HUES64 (cell line): ENCODE results near the gene SRGAP1.
"Not testable (repeated sequence)": the region's sequence is repeated elsewhere in the genome, so short reads cannot be mapped to it uniquely, and the experiment has no call there.

ENCODE experiments used
- H3K27ac ChIP-seq: 2 replicates; pipeline ENCODE4 v1.7.0; 2013; ENCODE audit warnings: low read depth, low read length, inconsistent platforms
- H3K27me3 ChIP-seq: 2 replicates; pipeline ENCODE4 v1.6.1; 2013; ENCODE audit warnings: mild to moderate bottlenecking, low read length; ENCODE audit not compliant: insufficient read depth
- H3K36me3 ChIP-seq: 2 replicates; pipeline ENCODE4 v1.6.1; 2013; ENCODE audit warnings: mild to moderate bottlenecking, low read length; ENCODE audit not compliant: insufficient read depth
- H3K4me1 ChIP-seq: 2 replicates; pipeline ENCODE4 v1.6.1; 2013; ENCODE audit warnings: mild to moderate bottlenecking, low read length, moderate library complexity; ENCODE audit not compliant: insufficient read depth
- H3K4me3 ChIP-seq: 2 replicates; pipeline ENCODE4 v1.5.1; 2013; ENCODE audit warnings: mild to moderate bottlenecking, low read length, moderate library complexity
- H3K9ac ChIP-seq: 2 replicates; pipeline ENCODE4 v1.6.1; 2013; ENCODE audit warnings: mild to moderate bottlenecking, low read depth, low read length
- H3K9me3 ChIP-seq: 2 replicates; pipeline ENCODE4 v1.6.1; 2013; ENCODE audit warnings: low read depth, low read length; ENCODE audit not compliant: insufficient read depth
- WGBS: fragments of 150-250, 120-280 bp; methylation state at CpG from one replicate; pipeline ENCODE4 v1.1.7; 2013; ENCODE audit warnings: missing lambda C conversion rate; 5-methylcytosine and 5-hydroxymethylcytosine counted together

SRGAP1 gene

GRCh38 chr12:64109706-64110105 is 265.2 kb downstream of the SRGAP1 start:
- Histone ChIP-seq H3K36me3 (peaks cover 7% of the 10 kb centered on the region; the same call in 1 of the 2 replicates), H3K27me3 (no peaks in the 10 kb centered on the region), H3K9ac (no peak overlapping the region), H3K4me3 (no peak overlapping the region), H3K27ac (no peak overlapping the region), H3K9me3 (no peaks in the 10 kb centered on the region), H3K4me1 (no peaks in the 10 kb centered on the region)
- 100% methylated on average over 3 of the region's 4 CpGs for WGBS

GRCh38 chr12:64110864-64111263 is 266.4 kb downstream of the SRGAP1 start:
- Histone ChIP-seq H3K27ac (no peak overlapping the region), H3K27me3 (no peaks in the 10 kb centered on the region), H3K4me1 (no peaks in the 10 kb centered on the region), H3K9ac (no peak overlapping the region), H3K4me3 (no peak overlapping the region), H3K9me3 (no peaks in the 10 kb centered on the region), H3K36me3 (peaks cover 7% of the 10 kb centered on the region; the same call in 1 of the 2 replicates)

GRCh38 chr12:64116969-64117368 is 272.5 kb downstream of the SRGAP1 start:
- WGBS, result 90% methylated on average over 2 of the region's 2 CpGs

GRCh38 chr12:64120568-64120967 is 276.1 kb downstream of the SRGAP1 start:
- no peaks in the 10 kb centered on the region for H3K36me3 ChIP-seq
- no peaks in the 10 kb centered on the region for H3K27me3 ChIP-seq
- H3K27ac ChIP-seq, result no peak overlapping the region
- H3K4me3 ChIP-seq, result no peak overlapping the region
- no peaks in the 10 kb centered on the region for H3K9me3 ChIP-seq
- no peak overlapping the region for H3K9ac ChIP-seq
- no peaks in the 10 kb centered on the region for H3K4me1 ChIP-seq

More at GRCh38 chr12:64116969-64117368, 272.5 kb downstream of the SRGAP1 start:
- no peaks in the 10 kb centered on the region for H3K4me1 ChIP-seq
- H3K27ac ChIP-seq, result no peak overlapping the region
- peaks cover 4% of the 10 kb centered on the region; the same call in 1 of the 2 replicates for H3K36me3 ChIP-seq
- no peaks in the 10 kb centered on the region for H3K27me3 ChIP-seq
- no peak overlapping the region for H3K4me3 ChIP-seq
- H3K9me3 ChIP-seq, result no peaks in the 10 kb centered on the region
- no peak overlapping the region for H3K9ac ChIP-seq

GRCh38 chr12:64121086-64121485 is 276.6 kb downstream of the SRGAP1 start:
- not testable (repeated sequence) for H3K27me3 ChIP-seq, H3K36me3 ChIP-seq, H3K4me1 ChIP-seq, H3K9me3 ChIP-seq, H3K9ac ChIP-seq, H3K27ac ChIP-seq, H3K4me3 ChIP-seq
- 89% methylated on average over 3 of the region's 3 CpGs for WGBS

GRCh38 chr12:64122154-64122553 is 277.7 kb downstream of the SRGAP1 start:
- Histone ChIP-seq H3K9me3 (no peaks in the 10 kb centered on the region), H3K27me3 (no peaks in the 10 kb centered on the region), H3K36me3 (no peaks in the 10 kb centered on the region), H3K27ac (no peak overlapping the region), H3K9ac (no peak overlapping the region), H3K4me1 (no peaks in the 10 kb centered on the region), H3K4me3 (no peak overlapping the region)

- no peak overlapping the region for H3K27ac ChIP-seq
- 92% methylated on average over 2 of the region's 2 CpGs for WGBS
- no peak overlapping the region for H3K9ac ChIP-seq
- H3K9me3 ChIP-seq, result no peaks in the 10 kb centered on the region
- no peaks in the 10 kb centered on the region for H3K36me3 ChIP-seq
- no peaks in the 10 kb centered on the region for H3K27me3 ChIP-seq
- no peak overlapping the region for H3K4me3 ChIP-seq
- H3K4me1 ChIP-seq, result no peaks in the 10 kb centered on the region
These were observed 278.5 kb downstream of the SRGAP1 start for GRCh38 chr12:64122995-64123394.

- H3K27me3 ChIP-seq, result no peaks in the 10 kb centered on the region
- H3K4me1 ChIP-seq, result no peaks in the 10 kb centered on the region
- no peak overlapping the region for H3K27ac ChIP-seq
- H3K36me3 ChIP-seq, result no peaks in the 10 kb centered on the region
- no peak overlapping the region for H3K9ac ChIP-seq
- H3K4me3 ChIP-seq, result no peak overlapping the region
- no peaks in the 10 kb centered on the region for H3K9me3 ChIP-seq
- WGBS, result 100% methylated on average over 1 of the region's 1 CpG
These were observed 278.9 kb downstream of the SRGAP1 start for GRCh38 chr12:64123448-64123847.

GRCh38 chr12:64124511-64125197 is 280.2 kb downstream of the SRGAP1 start:
- no peaks in the 10 kb centered on the region for H3K27me3 ChIP-seq
- WGBS, result 89% methylated on average over 3 of the region's 3 CpGs
- H3K27ac ChIP-seq, result no peak overlapping the region
- H3K4me1 ChIP-seq, result no peaks in the 10 kb centered on the region
- no peak overlapping the region for H3K4me3 ChIP-seq
- 0 out of 2 replicates have a peak, but pooled peaks cover 5% of the 10 kb centered on the region for H3K36me3 ChIP-seq
- no peak overlapping the region for H3K9ac ChIP-seq
- no peaks in the 10 kb centered on the region for H3K9me3 ChIP-seq

- H3K4me3 ChIP-seq, result no peak overlapping the region
- 0 out of 2 replicates have a peak, but pooled peaks cover 5% of the 10 kb centered on the region for H3K36me3 ChIP-seq
- no peaks in the 10 kb centered on the region for H3K9me3 ChIP-seq
- H3K27me3 ChIP-seq, result no peaks in the 10 kb centered on the region
- no peak overlapping the region for H3K27ac ChIP-seq
- WGBS, result 97% methylated on average over 6 of the region's 6 CpGs
- H3K4me1 ChIP-seq, result no peaks in the 10 kb centered on the region
- H3K9ac ChIP-seq, result no peak overlapping the region
These were observed 281.4 kb downstream of the SRGAP1 start for GRCh38 chr12:64125913-64126312.

- 94% methylated on average over 13 of the region's 14 CpGs for WGBS
- Histone ChIP-seq H3K4me1 (no peaks in the 10 kb centered on the region), H3K27me3 (no peaks in the 10 kb centered on the region), H3K9me3 (no peaks in the 10 kb centered on the region), H3K36me3 (0 out of 2 replicates have a peak, but pooled peaks cover 5% of the 10 kb centered on the region), H3K4me3 (no peak overlapping the region), H3K9ac (no peak overlapping the region), H3K27ac (no peak overlapping the region)
These were observed 283.3 kb downstream of the SRGAP1 start for GRCh38 chr12:64127811-64128210.

- H3K27ac ChIP-seq, result no peak overlapping the region
- H3K9ac ChIP-seq, result no peak overlapping the region
- no peaks in the 10 kb centered on the region for H3K4me1 ChIP-seq
- WGBS, result 100% methylated on average over 1 of the region's 1 CpG
- H3K27me3 ChIP-seq, result no peaks in the 10 kb centered on the region
- H3K9me3 ChIP-seq, result 0 out of 2 replicates have a peak, but pooled peaks cover 3% of the 10 kb centered on the region
- H3K4me3 ChIP-seq, result no peak overlapping the region
- H3K36me3 ChIP-seq, result peaks cover 5% of the 10 kb centered on the region; the same call in 1 of the 2 replicates
These were observed 283.9 kb downstream of the SRGAP1 start for GRCh38 chr12:64128366-64128765.
